Esophagus mucosa (tissue), 1 donor: ENCODE data around the gene TMEM255B. TPM values are rescaled to one million over a fixed set of nuclear protein-coding genes. Genes with fewer than 3 reads are reported as not detected.
A peak's percentile ranks its signal among the peaks of the same experiment; 100 is the strongest.
"Not testable (repeated sequence)": the region's sequence is repeated elsewhere in the genome, so short reads cannot be mapped to it uniquely, and the experiment has no call there.

Experiments
- ATAC-seq: fragments of 200-7000 bp; cut with Tn5 transposase; one replicate; pipeline ENCODE4 v1.9.1; 2020
- total RNA-seq: library from RNA; stranded (reverse); gene quantifications from one replicate; pipeline ENCODE4 v1.2.4, GENCODE V29; 2023
- donor health status: DM: yes; HTN: yes; CAD: no.

TMEM255B gene
- 1.8 TPM for total RNA-seq

GRCh38 chr13:113758651-113759524 is at the start of gene TMEM255B:
TSS of gene TMEM255B (plus strand) at chr13:113759226. CDS start at chr13:113759270, 44 bp downstream.
- peak; percentile 90 for ATAC-seq

GRCh38 chr13:113722921-113723320 is 36.1 kb upstream of the TMEM255B start:
- no peak for ATAC-seq

GRCh38 chr13:113723410-113724015 is 35.5 kb upstream of the TMEM255B start:
- peak; percentile 19 for ATAC-seq

- peak; percentile 20 for ATAC-seq
These were observed 34.8 kb upstream of the TMEM255B start for GRCh38 chr13:113724016-113724758.

- peak; percentile 91 for ATAC-seq
These were observed 34.2 kb upstream of the TMEM255B start for GRCh38 chr13:113724780-113725315.

GRCh38 chr13:113725329-113726105 is 33.5 kb upstream of the TMEM255B start:
- not testable (repeated sequence) for ATAC-seq

GRCh38 chr13:113726106-113726821 is 32.8 kb upstream of the TMEM255B start:
- ATAC-seq, result peak; percentile 11

GRCh38 chr13:113726961-113727411 is 32.0 kb upstream of the TMEM255B start:
- peak; percentile 7 for ATAC-seq

- no peak for ATAC-seq
These were observed 30.4 kb upstream of the TMEM255B start for GRCh38 chr13:113728571-113729054.

GRCh38 chr13:113729187-113730019 is 29.6 kb upstream of the TMEM255B start:
- ATAC-seq, result no peak

- ATAC-seq, result no peak
These were observed 28.8 kb upstream of the TMEM255B start for GRCh38 chr13:113730258-113730691.

GRCh38 chr13:113730831-113731191 is 28.2 kb upstream of the TMEM255B start:
- no peak for ATAC-seq

GRCh38 chr13:113731192-113732175 is 27.5 kb upstream of the TMEM255B start:
- ATAC-seq, result no peak

- no peak for ATAC-seq
These were observed 26.7 kb upstream of the TMEM255B start for GRCh38 chr13:113732176-113732960.

GRCh38 chr13:113732961-113733950 is 25.8 kb upstream of the TMEM255B start:
- no peak for ATAC-seq

GRCh38 chr13:113734099-113734825 is 24.8 kb upstream of the TMEM255B start:
- no peak for ATAC-seq
